Ecto neural progenitor cell (in vitro differentiated cells): ENCODE data around the gene TNNI3K.
A peak's percentile ranks its signal among the peaks of the same experiment; 100 is the strongest.

Experiments
- DNase-seq: peaks from one replicate; pipeline ENCODE4 v3.0.0-alpha.2; 2018; ENCODE audit warnings: low spot score

The TNNI3K gene

DNA sequence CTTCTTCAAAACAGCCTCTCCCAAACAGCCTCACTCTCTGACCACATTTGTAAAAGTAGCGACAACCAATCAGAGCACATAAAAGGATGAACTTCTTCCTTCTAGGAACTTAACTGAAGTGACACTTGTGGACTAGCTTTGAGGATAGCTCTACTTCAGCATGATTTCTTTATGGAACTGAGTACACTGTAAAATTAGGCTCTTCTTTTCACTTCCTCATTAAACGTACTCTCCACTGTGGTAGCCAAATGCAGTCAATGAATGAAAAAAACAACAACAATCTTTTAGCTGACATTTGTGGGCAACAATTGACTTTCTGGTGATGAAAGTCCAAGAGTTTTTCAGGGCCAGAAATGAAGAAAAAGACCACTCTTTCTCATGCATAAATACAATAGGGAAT, 267.7 kb downstream of the TNNI3K start:
- no peak for DNase-seq

DNA sequence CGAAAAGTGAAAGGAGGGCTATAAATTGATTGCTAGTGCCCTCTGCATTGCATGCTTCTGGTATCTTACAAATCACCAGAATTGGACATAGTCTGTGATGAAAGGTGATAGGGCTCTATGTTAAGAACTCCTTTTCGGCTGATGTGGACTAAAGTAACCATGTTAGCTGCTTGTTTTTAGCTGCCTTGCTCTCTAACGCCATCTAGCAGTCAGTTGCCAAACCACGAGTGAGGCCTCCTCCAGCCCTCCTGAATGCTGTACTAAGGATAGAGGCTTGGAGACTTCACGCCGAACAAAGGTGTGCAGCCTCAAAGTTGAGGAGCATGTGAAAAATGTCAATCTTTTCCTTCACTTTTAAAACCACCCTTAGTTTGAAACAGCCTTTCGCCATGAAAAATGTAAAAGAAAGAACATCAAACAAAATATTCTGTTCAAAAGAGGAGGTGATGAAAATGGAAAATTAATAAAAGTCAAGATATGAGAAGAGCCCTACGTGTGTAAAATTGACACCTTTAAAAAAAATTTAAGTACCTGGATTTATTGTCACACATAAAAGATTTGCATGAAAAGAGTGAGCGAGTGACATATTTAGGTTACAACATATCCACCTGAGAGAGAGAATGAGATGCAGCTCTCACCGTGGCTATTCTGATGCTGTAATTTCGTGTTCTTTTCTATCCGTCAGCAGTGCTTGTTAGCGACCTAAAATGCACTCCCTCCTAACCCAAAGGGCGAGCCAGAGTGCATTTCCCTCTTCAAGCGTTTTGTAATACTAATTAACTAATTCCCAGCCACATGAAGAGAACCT, 269.1 kb downstream of the TNNI3K start:
- DNase-seq, result peak; percentile 76

DNA sequence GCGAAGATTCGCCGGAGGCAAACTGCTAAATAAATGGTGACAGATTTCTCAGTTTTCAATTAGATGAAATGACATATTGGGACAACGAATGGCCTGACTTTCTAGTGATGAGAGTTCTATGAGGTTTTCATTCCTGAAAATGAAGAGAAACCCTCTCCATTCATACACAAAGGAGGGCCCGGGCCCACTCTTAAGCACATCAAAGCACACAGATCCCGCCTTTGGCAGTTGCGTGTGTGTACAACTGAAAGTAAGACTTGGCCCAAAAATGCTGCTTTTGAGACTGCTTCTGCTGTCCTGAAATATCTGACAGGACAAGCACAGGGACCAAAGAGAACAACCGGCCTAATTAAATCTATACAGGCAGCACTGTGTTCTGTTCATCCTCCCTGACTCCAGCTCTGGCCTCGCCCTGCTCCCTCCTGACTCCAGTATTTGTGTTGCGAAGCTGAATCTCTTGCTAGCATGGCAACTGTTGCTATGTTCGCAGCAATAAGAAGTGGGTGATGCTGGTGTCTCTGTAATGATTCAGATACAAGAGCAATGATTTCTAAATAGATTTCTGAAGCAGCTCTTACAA, 269.8 kb downstream of the TNNI3K start:
- DNase-seq, result peak; percentile 52

DNA sequence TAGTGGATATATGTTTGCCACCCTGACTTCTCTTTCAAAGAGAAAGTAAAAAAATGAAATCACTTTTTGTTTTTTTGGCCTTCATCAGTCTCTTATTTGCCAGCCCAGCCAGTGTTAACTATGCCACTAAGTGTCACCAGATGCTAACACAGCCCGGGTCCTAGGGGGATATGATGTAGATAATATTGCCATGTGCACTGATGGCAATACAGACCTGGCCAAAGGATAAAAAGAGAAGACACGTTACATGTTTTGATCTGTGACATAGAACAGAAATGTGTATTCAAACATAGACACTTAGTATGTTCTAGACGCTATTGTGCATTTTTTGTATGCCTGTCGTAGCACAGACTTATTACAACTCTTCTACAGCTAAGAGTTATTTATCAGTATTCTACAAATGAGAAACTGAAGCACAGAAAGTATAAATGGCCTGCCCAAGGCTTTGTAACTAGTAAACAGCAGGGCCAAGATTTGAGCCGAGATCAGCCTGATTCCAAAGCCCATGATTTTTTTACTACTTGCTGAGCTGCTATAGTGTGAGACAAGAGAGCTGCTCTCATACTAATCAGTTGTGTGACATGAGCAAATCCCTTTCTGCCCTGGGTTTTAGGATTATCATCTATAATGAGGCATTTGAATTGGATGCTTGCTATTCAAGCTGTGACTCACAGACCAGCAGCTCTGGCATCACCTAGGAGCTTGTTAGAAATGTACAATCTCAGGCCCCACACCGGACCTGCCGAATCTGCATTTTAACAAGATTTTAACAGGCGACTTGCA, 270.9 kb downstream of the TNNI3K start:
- peak; percentile 69 for DNase-seq

- peak; percentile 61 for DNase-seq
Observed at GRCh38 chr1:74508449-74508848, 273.3 kb downstream of the TNNI3K start.

DNA sequence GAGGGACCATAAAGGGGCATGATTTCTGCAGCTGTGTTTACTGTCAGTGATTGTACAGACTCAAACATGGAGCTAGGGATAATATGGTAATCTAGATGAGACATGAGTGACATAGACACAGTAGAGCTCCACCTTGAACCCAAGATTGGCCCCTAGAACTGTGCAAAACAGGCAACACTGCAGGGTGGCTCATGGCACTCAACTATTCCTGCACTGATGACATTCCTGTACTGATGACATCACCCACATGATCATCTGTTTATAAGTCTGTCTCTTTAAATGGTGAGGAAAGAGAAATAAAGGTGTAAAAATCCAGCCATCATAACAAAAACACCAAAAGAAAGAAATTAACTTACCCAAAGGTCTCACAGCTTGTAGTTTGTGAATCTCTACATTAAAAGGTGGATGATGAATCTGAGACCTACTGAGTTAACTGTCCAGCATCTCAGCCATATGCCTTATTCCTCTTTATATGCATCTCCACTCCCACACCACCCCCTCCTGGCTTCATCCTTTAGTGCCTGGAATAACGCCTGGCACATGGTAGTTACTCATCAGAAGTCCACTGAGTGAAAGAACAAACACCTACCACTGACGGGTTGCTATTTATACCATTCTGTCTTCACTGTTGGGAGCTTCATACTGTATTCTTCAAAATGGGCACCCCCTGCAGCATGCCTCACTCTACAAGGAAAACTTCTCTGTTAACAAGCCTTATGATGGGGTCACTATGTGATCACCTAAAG, 277.2 kb downstream of the TNNI3K start, which contains the start of gene LRRC53:
TSS of gene LRRC53 (minus strand) at position 442 of the 746 bp plus-strand sequence. CDS start 29,262 bp downstream, outside the sequence.
- DNase-seq, result no peak

GRCh38 chr1:74513411-74514300, 278.5 kb downstream of the TNNI3K start:
- no peak for DNase-seq

GRCh38 chr1:74517599-74518051, 282.4 kb downstream of the TNNI3K start:
- DNase-seq, result no peak

DNA sequence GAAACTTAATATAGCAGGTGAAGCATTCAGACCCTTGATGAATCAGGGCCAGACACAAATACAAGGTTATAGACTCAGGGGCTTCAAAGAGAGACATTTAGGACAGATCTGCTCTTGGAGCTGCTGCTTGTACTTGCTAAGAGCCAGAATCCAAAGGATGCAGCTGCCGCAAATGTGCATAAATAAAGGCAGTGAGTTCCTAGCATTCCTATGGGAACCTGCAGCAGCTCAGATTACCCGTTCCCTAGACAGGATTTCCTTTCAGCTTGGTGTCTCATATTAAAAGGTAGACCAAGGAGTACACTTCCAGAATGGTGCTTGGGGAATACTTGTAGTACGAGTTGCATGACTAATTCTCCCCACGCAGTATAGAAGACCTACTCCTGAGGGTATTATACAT, 287.0 kb downstream of the TNNI3K start:
- DNase-seq, result peak; percentile 49

- DNase-seq, result no peak
Observed at GRCh38 chr1:74523873-74524480, 288.8 kb downstream of the TNNI3K start.

GRCh38 chr1:74526708-74527107, 291.5 kb downstream of the TNNI3K start:
- no peak for DNase-seq

DNA sequence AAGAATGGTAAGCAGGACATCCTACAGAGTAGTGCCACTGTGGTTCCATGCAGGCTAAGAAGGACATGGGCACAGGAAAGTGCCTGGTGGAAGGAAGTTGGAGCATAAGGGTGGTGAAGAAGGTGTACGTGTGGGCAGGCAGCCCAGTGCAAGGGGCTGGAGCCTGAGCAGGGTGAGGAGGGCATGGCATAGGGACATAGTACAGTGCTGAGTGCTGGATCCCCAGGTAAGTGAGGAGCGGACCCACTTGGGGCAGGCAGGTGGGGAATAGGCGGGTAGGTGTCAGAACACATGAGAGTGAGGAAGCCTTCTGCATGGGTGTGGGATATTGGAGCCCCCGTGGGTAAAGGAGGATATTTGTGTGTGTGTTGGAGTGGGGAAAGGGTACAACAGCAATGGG, 292.9 kb downstream of the TNNI3K start:
- no peak for DNase-seq

DNA sequence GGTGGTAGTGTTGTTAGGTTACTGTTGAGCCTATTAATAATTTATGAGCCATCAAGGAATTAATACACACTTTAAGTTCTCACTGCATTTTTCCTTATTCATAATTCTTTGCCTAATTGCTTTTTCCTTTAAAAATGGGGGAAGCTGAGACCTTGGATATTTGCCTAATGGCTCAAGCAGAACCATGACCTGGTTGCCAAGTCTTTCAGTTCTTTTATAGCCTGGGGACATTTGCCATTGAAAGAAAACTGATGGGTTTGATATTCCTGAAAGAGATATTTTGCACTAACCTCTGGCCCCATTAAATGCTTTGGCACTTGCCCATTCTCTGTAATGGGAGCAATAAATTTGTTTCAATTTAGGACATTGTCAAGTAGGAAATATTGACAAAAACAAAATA, 295.7 kb downstream of the TNNI3K start:
- DNase-seq, result no peak

DNA sequence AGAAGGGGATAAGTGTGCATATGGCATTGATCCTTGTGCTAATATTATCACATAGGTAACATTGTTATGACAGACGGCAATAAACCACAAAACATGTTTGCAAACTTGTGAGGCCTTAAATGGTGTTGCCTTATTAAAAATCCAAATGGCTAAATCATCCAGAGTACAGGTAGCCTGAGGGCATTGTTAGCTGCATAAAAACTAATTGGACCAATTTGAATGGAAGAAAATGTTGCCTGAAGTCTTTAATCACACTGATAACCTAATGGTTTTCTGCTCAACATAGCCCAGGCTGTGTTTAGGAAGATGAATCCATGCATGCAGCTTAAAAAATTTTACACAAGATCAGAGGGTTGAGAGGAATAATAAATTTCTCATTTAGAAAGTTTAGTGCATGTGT, 296.6 kb downstream of the TNNI3K start:
- DNase-seq, result no peak

DNA sequence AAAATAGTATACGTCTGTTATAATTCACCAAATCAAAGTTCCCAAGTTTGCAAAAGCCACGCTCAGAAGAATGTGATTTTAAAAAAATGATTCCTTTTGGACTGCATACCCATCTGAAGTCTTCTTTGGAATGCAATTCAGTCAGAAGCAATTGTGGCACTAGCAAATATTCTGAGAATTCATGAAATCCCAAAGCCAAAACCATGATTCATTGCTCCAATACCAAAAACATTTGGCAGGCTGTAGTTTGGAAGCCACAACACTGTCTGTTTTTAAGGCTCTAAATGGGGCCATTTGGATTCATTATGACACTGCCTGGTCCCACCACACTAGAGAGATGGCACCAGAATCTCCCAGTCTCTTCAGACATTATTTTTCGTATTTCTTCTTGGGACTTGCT, 299.1 kb downstream of the TNNI3K start:
- DNase-seq, result no peak

GRCh38 chr1:74545821-74546220, 310.6 kb downstream of the TNNI3K start:
- DNase-seq, result no peak

DNA sequence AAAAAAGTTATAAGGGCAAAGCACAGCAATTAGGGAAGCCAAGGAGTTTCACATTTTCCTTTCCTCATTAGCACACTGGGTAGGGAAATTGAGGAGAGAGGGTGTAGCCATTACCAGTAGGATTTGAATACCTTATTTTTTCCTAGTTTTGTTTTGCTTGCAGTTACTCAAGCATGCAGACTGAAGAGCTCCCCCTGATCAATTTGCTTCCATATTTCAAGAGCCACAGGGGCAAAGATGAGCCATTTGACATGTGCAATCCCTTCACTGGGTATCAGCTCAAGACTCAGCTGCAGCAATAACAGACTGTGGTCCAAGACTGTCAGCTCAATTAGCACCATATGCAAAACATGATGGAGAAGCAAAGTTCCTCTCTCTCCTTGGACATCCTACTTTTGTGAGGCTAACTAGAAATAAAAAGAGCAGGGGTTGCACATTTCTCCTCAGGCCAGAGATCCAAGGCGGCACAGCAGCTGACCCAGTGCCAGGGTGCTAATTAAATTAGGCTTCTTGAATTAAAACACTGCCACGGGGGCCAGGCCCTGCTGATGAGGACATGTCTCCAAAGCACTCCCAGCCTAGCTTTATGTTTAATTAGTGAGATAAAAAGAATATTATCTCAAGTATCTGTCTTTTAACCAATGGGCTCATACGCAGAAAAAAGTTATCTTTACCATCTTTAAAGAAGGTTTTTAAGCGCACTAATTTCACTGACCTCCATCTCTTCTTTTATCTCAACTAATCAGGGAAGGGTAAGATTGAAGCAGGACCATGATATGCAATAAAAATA, 314.0 kb downstream of the TNNI3K start:
- DNase-seq, result no peak

DNA sequence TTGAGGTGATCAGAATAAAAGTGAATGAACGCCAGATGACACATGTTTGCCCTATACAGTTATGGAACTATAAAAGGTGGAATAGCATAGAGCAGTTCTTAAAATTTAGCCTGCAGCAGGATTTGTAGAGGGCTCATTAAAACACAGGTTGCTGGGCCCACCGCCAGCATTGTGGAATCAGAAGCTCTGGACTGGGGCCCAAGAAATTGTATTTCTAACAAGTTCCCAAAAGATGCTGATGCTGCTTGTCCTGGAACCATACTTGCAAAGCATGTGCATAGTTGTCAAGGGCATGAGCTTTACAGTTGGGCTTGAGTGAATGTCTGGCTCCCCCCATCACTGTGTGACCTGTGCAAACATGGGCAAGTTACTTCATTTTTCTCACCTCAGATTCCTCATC, 314.7 kb downstream of the TNNI3K start:
- no peak for DNase-seq

DNA sequence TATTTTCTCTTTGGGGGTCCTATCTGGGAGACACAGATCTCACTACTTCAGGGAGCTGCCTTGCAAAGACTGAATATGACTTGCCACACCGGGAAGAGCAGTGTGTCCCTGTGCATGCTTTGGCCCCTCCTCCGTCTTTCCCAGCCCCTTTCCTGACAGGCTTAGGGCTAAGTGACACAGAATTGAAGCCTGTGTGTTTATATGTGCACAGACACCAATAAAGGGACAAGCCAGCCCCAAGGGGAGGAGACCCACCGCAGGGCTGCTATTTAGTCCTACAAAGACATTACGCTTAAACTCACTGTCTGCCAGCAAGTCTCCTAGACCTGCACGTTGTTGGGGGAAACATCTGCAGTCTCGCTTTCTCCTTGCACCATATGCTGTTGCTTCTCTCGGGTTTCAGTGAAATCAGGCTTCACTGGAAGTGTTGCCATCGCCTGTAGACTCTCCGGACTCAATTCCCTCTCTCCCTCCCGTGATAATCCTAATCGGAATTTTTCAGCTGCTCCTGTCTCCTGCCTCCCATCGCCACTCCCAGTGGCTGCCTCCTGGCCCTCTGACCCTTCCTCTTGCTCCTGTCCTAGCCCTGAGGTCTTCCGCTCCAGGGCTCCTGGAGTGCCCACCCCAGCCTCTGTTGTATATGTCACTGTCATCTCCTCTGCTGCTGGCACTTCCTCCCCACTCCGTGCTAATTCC, 335.8 kb downstream of the TNNI3K start:
- peak; percentile 54 for DNase-seq
